ENCODE data around the gene NUDT6.

DNA sequence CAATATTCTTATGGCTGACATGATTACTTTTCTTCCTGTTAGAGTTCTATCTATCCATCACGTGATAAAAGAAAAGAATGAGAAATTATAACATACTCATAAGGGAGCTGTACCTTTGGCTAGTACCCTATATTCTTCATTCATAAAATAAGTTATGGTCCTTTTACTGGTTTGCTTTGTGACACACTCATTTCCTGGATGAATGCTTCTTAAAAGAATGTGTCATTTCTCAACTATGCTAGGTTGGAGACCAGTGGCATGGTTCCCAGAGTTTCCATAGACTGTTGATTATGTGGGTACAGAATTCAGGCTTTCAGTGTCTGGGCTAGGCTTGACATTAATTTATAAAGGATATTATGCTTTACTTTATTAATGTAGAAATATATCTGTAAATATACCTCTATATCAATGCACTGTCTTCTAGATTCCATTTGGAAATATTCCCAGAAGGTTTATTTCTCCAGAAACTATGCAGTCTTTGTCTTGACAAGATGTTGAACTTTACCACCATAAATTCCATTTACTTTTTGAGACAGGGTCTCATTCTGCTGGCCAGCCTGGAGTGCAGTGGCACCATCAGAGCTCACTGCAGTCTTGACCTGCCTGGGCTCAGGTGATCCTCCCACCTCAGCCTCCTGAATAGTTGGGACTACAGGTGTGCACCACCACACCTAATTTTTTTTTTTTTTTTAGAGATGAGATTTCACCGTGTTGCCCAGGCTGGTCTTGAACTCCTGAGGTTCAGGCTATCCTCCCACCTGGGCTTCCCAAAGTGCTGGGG lies 23.8 kb downstream of the NUDT6 start:
- TF ChIP-seq MYC (IDR thresholded peaks at IDR 0.05; ENCODE audit: low read depth, low read length) = no peak
- TF ChIP-seq, protein P1, sequence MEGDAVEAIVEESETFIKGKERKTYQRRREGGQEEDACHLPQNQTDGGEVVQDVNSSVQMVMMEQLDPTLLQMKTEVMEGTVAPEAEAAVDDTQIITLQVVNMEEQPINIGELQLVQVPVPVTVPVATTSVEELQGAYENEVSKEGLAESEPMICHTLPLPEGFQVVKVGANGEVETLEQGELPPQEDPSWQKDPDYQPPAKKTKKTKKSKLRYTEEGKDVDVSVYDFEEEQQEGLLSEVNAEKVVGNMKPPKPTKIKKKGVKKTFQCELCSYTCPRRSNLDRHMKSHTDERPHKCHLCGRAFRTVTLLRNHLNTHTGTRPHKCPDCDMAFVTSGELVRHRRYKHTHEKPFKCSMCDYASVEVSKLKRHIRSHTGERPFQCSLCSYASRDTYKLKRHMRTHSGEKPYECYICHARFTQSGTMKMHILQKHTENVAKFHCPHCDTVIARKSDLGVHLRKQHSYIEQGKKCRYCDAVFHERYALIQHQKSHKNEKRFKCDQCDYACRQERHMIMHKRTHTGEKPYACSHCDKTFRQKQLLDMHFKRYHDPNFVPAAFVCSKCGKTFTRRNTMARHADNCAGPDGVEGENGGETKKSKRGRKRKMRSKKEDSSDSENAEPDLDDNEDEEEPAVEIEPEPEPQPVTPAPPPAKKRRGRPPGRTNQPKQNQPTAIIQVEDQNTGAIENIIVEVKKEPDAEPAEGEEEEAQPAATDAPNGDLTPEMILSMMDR (IDR thresholded peaks at IDR 0.05; ENCODE audit: low read depth, low read length) = no peak
